ENCODE results near the gene TAF1.

The TAF1 gene

GRCh38 chrX:71514367-71515037 is 148.3 kb downstream of the TAF1 start:
- no peak for DNase-seq

- DNase-seq, result no peak
These were observed 148.9 kb downstream of the TAF1 start for GRCh38 chrX:71515038-71515396.
